SU-DHL-6 (cell line): ENCODE measurements around the gene ZNF75A.
A peak's percentile ranks its signal among the peaks of the same experiment; 100 is the strongest.

Experiments used
- H2AFZ ChIP-seq: fragments of 200-600 bp; sonication (generic); 2 replicates; pipeline ENCODE4 v1.6.1; 2014; ENCODE audit warnings: low read depth, mild to moderate bottlenecking, moderate library complexity, mixed read lengths, antibody characterized with exemption, low read length; ENCODE audit not compliant: severe bottlenecking
- H3F3A ChIP-seq: fragments of 200-600 bp; shearing (Covaris generic); 2 replicates; pipeline ENCODE4 v1.6.0; 2016; ENCODE audit warnings: antibody characterized with exemption, mild to moderate bottlenecking; ENCODE audit not compliant: insufficient read depth
- H3K27ac ChIP-seq: fragments of 200-600 bp; sonication (generic); 2 replicates; pipeline ENCODE4 v1.5.1; 2016; ENCODE audit warnings: low read depth, mild to moderate bottlenecking, low read length, moderate library complexity, mixed read lengths
- H3K27me3 ChIP-seq: fragments of 200-600 bp; sonication (generic), shearing (Covaris generic); 2 replicates; pipeline ENCODE4 v1.6.0; 2014; ENCODE audit warnings: mild to moderate bottlenecking, low read length
- H3K36me3 ChIP-seq: fragments of 200-600 bp; sonication (generic); 2 replicates; pipeline ENCODE4 v1.6.1; 2014; ENCODE audit warnings: mild to moderate bottlenecking, low read length, mixed read lengths
- H3K4me2 ChIP-seq: fragments of 300-600, 200-600 bp; shearing (Covaris generic), sonication (generic); 2 replicates; pipeline ENCODE4 v1.6.0; 2014; ENCODE audit warnings: low read length, low read depth, mild to moderate bottlenecking; ENCODE audit not compliant: poor library complexity, severe bottlenecking
- H3K4me3 ChIP-seq: fragments of 200-600 bp; sonication (generic); 2 replicates; pipeline ENCODE4 v1.5.1; 2014; ENCODE audit warnings: antibody characterized with exemption, low read length, mild to moderate bottlenecking, mixed read lengths; ENCODE audit not compliant: insufficient read depth, poor library complexity, severe bottlenecking
- H3K79me2 ChIP-seq: fragments of 200-600 bp; sonication (generic); 2 replicates; pipeline ENCODE4 v1.6.1; 2014; ENCODE audit warnings: mild to moderate bottlenecking, low read length, moderate library complexity; ENCODE audit not compliant: insufficient read depth
- H3K9ac ChIP-seq: fragments of 200-600 bp; sonication (generic); 2 replicates; pipeline ENCODE4 v1.7.0; 2014; ENCODE audit warnings: mild to moderate bottlenecking, low read length
- H3K9me2 ChIP-seq: fragments of 200-600 bp; sonication (generic); replicated peaks from 2 replicates; pipeline ENCODE4 v1.6.1; 2014; ENCODE audit warnings: low read length; ENCODE audit not compliant: insufficient read depth
- H3K9me3 ChIP-seq: fragments of 200-600 bp; sonication (generic); 2 replicates; pipeline ENCODE4 v1.6.1; 2014; ENCODE audit warnings: low read length, mixed read lengths; ENCODE audit not compliant: insufficient read depth
- H4K20me1 ChIP-seq: fragments of 200-600 bp; sonication (generic); 2 replicates; pipeline ENCODE4 v1.6.1; 2014; ENCODE audit warnings: low read depth, mild to moderate bottlenecking, antibody characterized with exemption, low read length, moderate library complexity, mixed read lengths
- EZH2phosphoT487 ChIP-seq: fragments of 200-600 bp; sonication (generic), shearing (Covaris generic); conservative IDR thresholded peaks from 2 replicates; pipeline ENCODE4 v1.6.1; 2018; ENCODE audit warnings: mild to moderate bottlenecking, antibody characterized with exemption, low read length, moderate library complexity, mixed read lengths
- TF ChIP-seq, protein P1 (sequence below): fragments of 200-600 bp; sonication (generic); IDR thresholded peaks from one replicate; pipeline ENCODE4 v1.5.1; 2017; ENCODE audit warnings: antibody characterized with exemption, mild to moderate bottlenecking, low read length, moderate library complexity; ENCODE audit not compliant: insufficient read depth, poor library complexity, severe bottlenecking

The ZNF75A gene

DNA sequence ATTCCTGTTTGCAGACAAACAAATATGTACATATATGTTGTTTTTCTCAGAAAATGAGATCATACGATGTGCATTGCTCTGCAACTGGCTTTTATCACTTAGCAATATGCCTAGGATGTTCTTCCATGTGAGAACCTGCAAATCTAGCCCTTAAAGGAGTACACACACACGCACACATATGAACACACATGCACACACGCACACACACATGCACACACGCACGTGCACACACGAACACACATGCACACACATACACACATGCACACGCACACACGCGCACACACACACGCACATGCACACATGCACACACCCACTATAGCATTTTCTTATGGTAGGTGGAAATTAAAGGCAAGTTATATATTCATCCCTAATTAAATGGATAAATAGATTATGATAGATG is 42.3 kb downstream of the ZNF75A start:
- H4K20me1 ChIP-seq = no peaks in the 10 kb centered on the region
- H3K9ac ChIP-seq = peak overlapping the region; percentile 56
- TF ChIP-seq, protein P1, sequence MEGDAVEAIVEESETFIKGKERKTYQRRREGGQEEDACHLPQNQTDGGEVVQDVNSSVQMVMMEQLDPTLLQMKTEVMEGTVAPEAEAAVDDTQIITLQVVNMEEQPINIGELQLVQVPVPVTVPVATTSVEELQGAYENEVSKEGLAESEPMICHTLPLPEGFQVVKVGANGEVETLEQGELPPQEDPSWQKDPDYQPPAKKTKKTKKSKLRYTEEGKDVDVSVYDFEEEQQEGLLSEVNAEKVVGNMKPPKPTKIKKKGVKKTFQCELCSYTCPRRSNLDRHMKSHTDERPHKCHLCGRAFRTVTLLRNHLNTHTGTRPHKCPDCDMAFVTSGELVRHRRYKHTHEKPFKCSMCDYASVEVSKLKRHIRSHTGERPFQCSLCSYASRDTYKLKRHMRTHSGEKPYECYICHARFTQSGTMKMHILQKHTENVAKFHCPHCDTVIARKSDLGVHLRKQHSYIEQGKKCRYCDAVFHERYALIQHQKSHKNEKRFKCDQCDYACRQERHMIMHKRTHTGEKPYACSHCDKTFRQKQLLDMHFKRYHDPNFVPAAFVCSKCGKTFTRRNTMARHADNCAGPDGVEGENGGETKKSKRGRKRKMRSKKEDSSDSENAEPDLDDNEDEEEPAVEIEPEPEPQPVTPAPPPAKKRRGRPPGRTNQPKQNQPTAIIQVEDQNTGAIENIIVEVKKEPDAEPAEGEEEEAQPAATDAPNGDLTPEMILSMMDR = no peak
- TF ChIP-seq EZH2phosphoT487 = no peak
- H3K9me2 ChIP-seq = no peaks in the 10 kb centered on the region
- peak overlapping the region; percentile 95 for H3K27ac ChIP-seq
- peak overlapping the region; percentile 58 for H3K4me2 ChIP-seq
- H3F3A ChIP-seq = peaks cover 39% of the 10 kb centered on the region
- H3K9me3 ChIP-seq = no peaks in the 10 kb centered on the region
- no peaks in the 10 kb centered on the region for H3K27me3 ChIP-seq
- H3K79me2 ChIP-seq = no peaks in the 10 kb centered on the region
- no peak overlapping the region for H2AFZ ChIP-seq
- no peaks in the 10 kb centered on the region for H3K36me3 ChIP-seq
- no peak overlapping the region for H3K4me3 ChIP-seq

DNA sequence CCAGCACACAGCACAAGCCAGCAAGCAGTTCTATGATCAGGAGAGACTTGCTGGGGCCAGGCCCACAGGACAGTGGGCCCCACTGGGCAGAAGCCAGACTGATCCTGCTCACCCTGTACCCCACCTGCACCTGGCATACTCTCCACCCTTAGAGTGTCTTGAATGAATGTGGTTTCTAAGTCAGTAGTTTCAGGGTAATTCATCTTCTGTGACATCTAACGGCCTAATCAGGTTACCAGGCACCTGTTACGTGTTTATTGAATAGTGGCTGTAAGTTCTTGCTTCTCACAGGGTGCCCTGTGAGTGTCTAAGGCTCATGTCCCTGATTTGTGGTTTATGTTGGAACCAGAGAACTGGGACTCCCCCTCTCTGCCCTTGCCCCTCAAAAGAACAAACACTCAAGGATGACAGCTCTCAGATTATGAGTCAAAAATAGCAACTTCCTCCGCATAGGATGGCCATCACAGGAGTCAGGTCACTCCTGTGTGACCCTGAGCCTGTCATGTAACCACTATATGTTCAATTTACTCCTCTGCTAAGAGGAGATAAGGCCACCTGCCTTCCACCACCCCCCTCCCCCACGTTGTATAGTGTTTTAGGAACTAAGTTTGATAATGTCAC is 43.4 kb downstream of the ZNF75A start:
- Histone ChIP-seq H3K27me3 (no peaks in the 10 kb centered on the region), H3F3A (peaks cover 39% of the 10 kb centered on the region), H2AFZ (peak overlapping the region; percentile 12), H3K9me3 (no peaks in the 10 kb centered on the region), H4K20me1 (no peaks in the 10 kb centered on the region), H3K79me2 (no peaks in the 10 kb centered on the region), H3K9ac (peak overlapping the region; percentile 56), H3K36me3 (no peaks in the 10 kb centered on the region), H3K4me2 (peak overlapping the region; percentile 58), H3K27ac (peak overlapping the region; percentile 95), H3K9me2 (no peaks in the 10 kb centered on the region), H3K4me3 (peak overlapping the region; percentile 27)
- TF ChIP-seq, protein P1 = no peak
- TF ChIP-seq EZH2phosphoT487 = no peak

DNA sequence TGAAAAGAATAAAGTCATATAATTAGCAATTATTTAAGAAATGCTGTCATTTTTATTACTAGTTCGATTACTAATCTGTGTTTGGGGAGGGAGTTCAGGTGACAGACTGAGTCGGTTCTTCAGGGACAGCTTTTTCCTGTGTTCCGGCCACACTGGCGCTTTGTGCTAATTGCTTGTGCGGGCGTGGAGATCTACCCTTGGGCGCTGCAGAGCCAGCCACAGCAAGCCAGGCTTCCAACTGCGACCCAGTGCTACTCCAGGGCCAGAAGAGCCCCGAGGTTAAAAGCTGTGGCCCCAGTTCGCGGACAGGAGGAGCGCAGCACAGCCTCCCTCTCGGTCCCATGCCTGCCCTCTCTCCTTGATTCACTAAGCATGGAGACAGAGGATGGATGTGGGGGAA is 43.9 kb downstream of the ZNF75A start:
- peak overlapping the region; percentile 27 for H3K4me3 ChIP-seq
- H4K20me1 ChIP-seq = no peaks in the 10 kb centered on the region
- no peaks in the 10 kb centered on the region for H3K79me2 ChIP-seq
- no peaks in the 10 kb centered on the region for H3K9me3 ChIP-seq
- H3K9me2 ChIP-seq = no peaks in the 10 kb centered on the region
- peak overlapping the region; percentile 12 for H2AFZ ChIP-seq
- H3K4me2 ChIP-seq = peak overlapping the region; percentile 58
- H3K9ac ChIP-seq = peak overlapping the region; percentile 56
- no peaks in the 10 kb centered on the region for H3K27me3 ChIP-seq
- no peaks in the 10 kb centered on the region for H3K36me3 ChIP-seq
- peaks cover 39% of the 10 kb centered on the region for H3F3A ChIP-seq
- peak overlapping the region; percentile 95 for H3K27ac ChIP-seq
- TF ChIP-seq, protein P1 = no peak
- TF ChIP-seq EZH2phosphoT487 = no peak
